ENCODE results near the gene ACP2. TPM values are rescaled to one million over a fixed set of nuclear protein-coding genes. Genes with fewer than 3 reads are reported as not detected.

ACP2 gene
- total and polyA plus RNA-seq, 9 of the 15 experiments (the other 6 are each of a cell fraction or from before 2014, with no cell fraction given) = 1.9 to 20.0 (median 11.6) TPM

DNA sequence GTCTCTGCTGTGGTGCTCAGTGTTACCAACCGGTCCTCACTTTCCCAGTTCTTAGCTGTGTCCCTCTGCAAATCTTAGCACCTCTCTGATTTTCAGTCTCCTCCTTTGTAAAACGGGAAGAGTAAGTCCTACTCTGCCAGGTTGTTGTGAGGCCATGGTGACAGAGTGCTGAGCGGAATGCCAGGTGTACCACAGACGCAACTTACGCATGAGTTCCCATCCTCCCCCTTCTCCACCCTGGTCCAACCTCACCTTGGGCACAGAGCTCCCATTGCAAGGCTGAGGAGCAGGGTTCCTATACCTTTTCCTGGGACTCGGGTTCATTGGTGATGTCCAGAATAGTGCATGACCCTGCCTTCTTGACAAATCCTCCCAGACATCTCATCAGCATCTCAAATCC is 41.2 kb downstream of the ACP2 start:
- Histone ChIP-seq H3K27ac (ENCODE audit: extremely low read depth, low read depth, low read length) (no peak overlapping the region), H3K9me3 (replicated peaks; ENCODE audit: control insufficient read depth, insufficient read depth, low read depth, low read length) (no peaks in the 10 kb centered on the region), H3K4me2 (ENCODE audit: insufficient read depth, low read length) (no peak overlapping the region), H3K79me2 (ENCODE audit: control insufficient read depth, insufficient read depth, low read length) (no peaks in the 10 kb centered on the region), H3K9ac (ENCODE audit: insufficient read depth in 1 of 2, low read depth in 2 of 2, low read length in 2 of 2) (peak overlapping the region in 1 of 2 experiments; percentile 71; a peak in 2 of 4 replicates), H4K20me1 (replicated peaks; ENCODE audit: control insufficient read depth, insufficient read depth, low read length) (no peaks in the 10 kb centered on the region), H2AFZ (ENCODE audit: low read depth, low read length) (no peak overlapping the region), H3K4me1 (replicated peaks in 1 of 2; ENCODE audit: control insufficient read depth in 2 of 2, insufficient read depth in 2 of 2, low read length in 2 of 2) (no peaks in the 10 kb centered on the region; a peak in 3 of 5 replicates), H3K9me1 (ENCODE audit: control insufficient read depth, insufficient read depth, low read length) (no peaks in the 10 kb centered on the region), H3K27me3 (ENCODE audit: control insufficient read depth in 2 of 2, insufficient read depth in 2 of 2, low read length in 2 of 2) (peaks cover 2 to 13% of the 10 kb centered on the region in 2 experiments; a peak in 3 of 5 replicates), H3K36me3 (ENCODE audit: control insufficient read depth, insufficient read depth, low read length) (no peaks in the 10 kb centered on the region), H3K4me3 (no peak overlapping the region)
- ChIA-PET CTCF (ENCODE audit: low intra/inter-chr PET ratio) (no interaction called here), POLR2A (interaction anchor here (0.7 kb wide), 1 partner anchor 36 kb away, joined by 4 read pairs; no protein-coding TSS in a partner anchor)
- in situ Hi-C loops (cut with MboI) = no loop called here
- ATAC-seq = no peak
- BruUV-seq (replicated peaks) = no TSS peak
- no peak for FAIRE-seq
- DNase-seq (ENCODE audit: extremely low read depth in 1 of 4, low spot score in 3 of 4) = peak in 1 of 4 experiments; percentile 3
- intact Hi-C loops (cut with micrococcal nuclease) = no loop called here
- TF ChIP-seq OTX1 (CRISPR knock-in tag; IDR thresholded peaks at IDR 0.05) = no peak
- TF ChIP-seq SMARCE1 (IDR thresholded peaks at IDR 0.05) = no peak
- TF ChIP-seq IFI16 (CRISPR knock-in tag; IDR thresholded peaks at IDR 0.05) = no peak
- no peak for TF ChIP-seq TRIM28 (IDR thresholded peaks at IDR 0.05)
- no peak for TF ChIP-seq SMARCC2 (IDR thresholded peaks at IDR 0.05; ENCODE audit: low read depth)
- TF ChIP-seq BRF1 (IDR thresholded peaks at IDR 0.05; ENCODE audit: borderline replicate concordance, extremely low read depth, insufficient read length) = no peak
- no peak for TF ChIP-seq POLR2AphosphoS2 (IDR thresholded peaks at IDR 0.05; ENCODE audit: low read length)
- TF ChIP-seq TFAM (CRISPR knock-in tag; conservative IDR thresholded peaks at IDR 0.05) = no peak
- TF ChIP-seq, protein P1, sequence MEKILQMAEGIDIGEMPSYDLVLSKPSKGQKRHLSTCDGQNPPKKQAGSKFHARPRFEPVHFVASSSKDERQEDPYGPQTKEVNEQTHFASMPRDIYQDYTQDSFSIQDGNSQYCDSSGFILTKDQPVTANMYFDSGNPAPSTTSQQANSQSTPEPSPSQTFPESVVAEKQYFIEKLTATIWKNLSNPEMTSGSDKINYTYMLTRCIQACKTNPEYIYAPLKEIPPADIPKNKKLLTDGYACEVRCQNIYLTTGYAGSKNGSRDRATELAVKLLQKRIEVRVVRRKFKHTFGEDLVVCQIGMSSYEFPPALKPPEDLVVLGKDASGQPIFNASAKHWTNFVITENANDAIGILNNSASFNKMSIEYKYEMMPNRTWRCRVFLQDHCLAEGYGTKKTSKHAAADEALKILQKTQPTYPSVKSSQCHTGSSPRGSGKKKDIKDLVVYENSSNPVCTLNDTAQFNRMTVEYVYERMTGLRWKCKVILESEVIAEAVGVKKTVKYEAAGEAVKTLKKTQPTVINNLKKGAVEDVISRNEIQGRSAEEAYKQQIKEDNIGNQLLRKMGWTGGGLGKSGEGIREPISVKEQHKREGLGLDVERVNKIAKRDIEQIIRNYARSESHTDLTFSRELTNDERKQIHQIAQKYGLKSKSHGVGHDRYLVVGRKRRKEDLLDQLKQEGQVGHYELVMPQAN (IDR thresholded peaks at IDR 0.05; ENCODE audit: borderline replicate concordance) = no peak
- TF ChIP-seq NR2F6 (CRISPR knock-in tag; IDR thresholded peaks at IDR 0.05) = no peak
- TF ChIP-seq JUN (IDR thresholded peaks at IDR 0.05; ENCODE audit: borderline replicate concordance, low read depth, low read length) = no peak
- TF ChIP-seq JUN (CRISPR knock-in tag; IDR thresholded peaks at IDR 0.05; ENCODE audit: borderline replicate concordance) = no peak
- TF ChIP-seq, protein P2, sequence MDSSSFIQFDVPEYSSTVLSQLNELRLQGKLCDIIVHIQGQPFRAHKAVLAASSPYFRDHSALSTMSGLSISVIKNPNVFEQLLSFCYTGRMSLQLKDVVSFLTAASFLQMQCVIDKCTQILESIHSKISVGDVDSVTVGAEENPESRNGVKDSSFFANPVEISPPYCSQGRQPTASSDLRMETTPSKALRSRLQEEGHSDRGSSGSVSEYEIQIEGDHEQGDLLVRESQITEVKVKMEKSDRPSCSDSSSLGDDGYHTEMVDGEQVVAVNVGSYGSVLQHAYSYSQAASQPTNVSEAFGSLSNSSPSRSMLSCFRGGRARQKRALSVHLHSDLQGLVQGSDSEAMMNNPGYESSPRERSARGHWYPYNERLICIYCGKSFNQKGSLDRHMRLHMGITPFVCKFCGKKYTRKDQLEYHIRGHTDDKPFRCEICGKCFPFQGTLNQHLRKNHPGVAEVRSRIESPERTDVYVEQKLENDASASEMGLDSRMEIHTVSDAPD (CRISPR knock-in tag; IDR thresholded peaks at IDR 0.05) = no peak
- 23% methylated on average over 6 of the region's 6 CpGs for WGBS (ENCODE audit: insufficient coverage, low coverage, missing lambda C conversion rate)

All from K562 (cell line).